HG03196 (cell line): ENCODE measurements around the gene CAMK2B.
"Not testable (repeated sequence)": the region's sequence is repeated elsewhere in the genome, so short reads cannot be mapped to it uniquely, and the experiment has no call there.

Experiments
- ATAC-seq: cut with Tn5 transposase; IDR thresholded peaks from one replicate; pipeline ENCODE4 v1.9.1; 2021; ENCODE audit not compliant: unreplicated experiment

Gene CAMK2B

DNA sequence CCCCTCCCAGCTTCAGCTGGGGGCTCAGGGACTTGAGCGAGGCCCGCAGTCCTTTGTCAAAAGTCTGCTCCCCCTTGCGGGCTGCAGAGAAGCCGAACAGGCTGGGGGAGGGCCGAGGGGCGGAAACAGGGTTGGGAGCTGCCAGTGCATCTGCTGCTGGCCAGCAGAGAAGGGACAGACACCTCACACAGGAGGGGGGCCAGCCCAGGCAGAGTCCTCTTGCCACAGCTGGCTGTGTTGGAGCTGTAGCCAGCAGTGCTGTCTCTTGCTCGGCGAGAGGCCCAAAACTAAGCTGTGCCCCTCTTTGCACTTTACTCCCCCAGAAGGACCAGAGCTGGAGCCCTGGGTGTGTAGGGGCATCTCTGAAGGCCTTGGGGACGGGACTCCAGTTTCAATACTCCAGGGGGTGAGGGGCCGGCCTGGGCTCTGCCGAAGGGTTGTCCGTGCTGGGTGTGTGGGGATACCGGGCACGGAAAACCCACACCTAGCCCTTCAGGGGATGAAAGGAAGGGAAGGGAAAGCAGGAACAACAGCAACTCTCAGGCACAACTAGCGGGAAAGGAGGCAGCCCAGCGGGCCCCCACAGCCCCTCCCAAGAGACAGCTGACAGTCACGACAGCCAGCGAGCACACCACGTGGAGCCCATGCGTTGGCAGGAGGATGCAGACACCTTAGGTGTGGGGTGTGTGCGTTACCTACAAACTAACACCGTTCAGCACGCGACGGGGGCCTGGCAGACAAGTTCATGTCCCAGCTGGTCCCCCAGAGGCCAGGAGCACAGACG, 106.8 kb downstream of the CAMK2B start:
- no peak for ATAC-seq

DNA sequence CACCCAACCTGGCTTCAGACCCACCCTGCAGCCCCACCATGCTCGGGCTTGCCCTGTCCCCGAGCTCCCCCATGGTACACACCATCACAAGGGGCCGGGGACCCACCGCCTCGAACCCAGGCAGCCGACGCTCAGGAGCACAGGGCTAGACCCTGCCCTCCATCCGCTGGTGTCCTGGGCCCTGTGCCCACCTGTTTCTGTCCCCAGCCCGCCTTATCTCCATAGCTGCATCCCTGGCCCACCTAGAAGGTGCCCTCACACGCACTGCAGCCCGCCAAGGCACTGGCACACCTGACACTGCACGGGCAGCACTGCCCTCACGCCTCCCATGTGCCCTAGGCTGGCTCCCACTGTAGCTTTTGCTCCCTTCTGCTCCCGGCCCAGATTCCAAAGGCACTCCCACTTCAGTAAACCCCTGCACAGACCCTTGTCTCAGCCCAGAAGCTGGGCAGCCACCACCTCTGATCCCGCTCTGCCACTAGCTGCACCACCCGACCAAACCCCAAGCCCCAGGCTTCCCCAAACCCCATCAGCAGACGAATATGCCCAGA, 107.5 kb downstream of the CAMK2B start:
- no peak for ATAC-seq

DNA sequence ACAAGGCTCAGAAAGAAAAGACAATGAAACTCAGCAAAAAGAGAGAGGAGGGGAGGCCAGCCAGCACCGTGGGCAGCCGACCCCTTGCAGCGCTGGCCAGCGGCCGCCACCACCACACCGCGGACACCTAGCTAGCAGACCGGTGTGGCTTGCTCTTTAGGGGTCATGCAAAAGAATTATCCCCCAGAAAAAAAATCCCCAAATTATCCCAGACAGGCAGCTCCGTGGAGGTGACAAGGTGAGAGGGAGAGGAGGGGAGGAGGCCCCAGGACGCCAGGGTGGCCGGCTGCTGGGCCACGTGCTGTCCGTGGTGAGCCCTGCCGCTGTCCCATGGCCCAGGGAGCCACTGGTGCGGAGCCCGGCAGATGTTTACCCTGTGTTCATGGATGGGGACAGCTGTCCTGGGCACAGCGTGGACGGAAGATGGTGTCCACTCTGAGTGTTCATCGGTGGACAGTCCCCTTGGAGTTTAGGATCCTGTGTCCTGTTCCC, 108.1 kb downstream of the CAMK2B start:
- no peak for ATAC-seq

DNA sequence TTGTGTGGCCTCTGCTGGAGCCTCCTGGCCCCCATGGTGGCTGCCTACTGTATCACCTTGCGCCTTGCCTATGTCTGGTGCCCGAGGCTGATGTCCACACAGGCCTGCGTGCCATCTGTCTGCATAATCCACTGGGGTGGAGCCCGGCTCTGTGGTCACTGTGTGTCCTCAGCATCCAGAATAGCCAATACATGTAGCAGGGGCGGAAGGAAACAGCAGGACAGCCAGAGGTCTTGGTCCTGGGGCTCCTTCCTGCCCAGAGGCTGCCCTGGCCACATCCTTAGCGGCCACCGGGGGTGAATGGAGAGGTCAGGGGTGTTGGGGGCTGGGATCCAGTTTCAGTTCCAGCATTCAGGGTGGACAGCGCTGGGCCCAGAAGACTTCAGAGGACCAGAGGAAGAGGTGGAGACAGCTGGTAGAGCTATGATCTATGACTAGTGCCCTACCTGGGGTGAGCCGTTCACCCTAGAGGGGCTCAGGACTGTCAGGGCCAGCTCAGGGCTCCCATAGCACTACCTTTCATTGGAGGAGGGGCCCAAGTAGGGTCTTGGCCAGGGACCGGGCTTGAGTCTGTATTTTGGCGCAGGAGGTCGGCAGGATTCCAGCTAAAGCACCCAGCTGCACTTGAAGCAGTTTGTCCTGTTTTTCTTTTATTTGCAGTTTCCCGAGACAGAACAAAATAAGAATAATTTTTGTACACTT, 108.7 kb downstream of the CAMK2B start:
- ATAC-seq, result no peak

DNA sequence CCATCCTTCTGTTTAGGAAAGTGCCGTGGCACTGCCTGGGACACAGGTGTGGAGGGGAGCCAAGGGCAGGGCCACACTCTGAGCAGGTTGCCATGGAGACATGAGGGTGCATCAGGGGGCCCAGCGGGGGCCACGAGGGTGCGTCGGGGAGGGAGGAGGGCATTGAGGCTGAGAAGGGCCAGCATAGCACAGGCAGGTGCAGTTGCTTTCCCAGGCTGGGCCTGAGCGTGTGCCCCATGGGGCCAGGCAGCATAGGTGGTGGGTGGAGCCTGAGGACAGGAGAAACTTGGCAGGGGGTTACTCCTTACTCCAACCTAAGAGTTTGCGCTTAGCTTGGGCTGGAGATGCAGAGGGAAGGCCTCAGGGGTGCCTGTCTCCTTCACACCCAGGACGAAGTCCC, 109.4 kb downstream of the CAMK2B start:
- ATAC-seq, result no peak

DNA sequence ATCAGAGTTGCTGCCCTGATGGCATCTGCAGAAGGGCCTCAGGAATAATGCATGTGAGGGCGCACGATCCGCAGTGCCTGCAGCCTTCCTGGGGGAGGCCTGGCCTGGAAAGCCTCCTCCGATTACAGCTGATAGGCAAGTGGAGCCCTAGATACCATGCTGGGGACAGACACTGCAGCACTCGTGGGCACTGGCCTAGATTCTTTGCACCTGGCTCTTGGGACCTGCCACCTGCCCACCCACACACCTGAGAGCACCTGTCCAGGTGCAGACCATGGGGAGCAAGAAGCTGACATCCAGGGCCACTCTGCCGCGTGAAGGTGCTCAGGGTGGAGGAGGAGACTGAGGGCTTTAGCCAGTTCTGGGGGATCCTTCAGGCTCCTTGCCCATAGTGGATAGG, 109.9 kb downstream of the CAMK2B start:
- ATAC-seq, result no peak

DNA sequence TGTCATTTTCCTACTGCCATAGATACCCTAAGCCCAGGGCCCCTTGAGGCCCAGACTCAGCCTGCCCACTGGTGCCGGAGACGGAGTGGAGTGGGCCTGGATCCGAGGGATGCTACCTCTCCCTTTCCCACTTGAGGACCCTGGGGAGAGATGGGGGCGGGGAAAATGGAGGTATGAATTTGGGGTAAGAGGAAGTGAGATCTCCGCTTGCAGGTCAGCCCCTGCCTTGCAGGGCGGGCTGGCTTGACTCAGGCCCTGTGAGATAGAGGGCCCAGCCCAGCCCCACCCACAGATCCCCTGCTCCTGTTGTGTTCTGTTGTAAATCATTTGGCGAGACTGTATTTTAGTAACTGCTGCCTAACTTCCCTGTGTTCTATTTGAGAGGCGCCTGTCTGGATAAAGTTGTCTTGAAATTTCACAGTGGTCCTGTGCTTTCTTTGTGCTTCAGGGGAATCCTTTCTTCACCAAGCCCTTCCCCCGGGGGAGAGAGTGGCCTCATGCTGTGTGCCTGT, 111.5 kb downstream of the CAMK2B start:
- no peak for ATAC-seq

DNA sequence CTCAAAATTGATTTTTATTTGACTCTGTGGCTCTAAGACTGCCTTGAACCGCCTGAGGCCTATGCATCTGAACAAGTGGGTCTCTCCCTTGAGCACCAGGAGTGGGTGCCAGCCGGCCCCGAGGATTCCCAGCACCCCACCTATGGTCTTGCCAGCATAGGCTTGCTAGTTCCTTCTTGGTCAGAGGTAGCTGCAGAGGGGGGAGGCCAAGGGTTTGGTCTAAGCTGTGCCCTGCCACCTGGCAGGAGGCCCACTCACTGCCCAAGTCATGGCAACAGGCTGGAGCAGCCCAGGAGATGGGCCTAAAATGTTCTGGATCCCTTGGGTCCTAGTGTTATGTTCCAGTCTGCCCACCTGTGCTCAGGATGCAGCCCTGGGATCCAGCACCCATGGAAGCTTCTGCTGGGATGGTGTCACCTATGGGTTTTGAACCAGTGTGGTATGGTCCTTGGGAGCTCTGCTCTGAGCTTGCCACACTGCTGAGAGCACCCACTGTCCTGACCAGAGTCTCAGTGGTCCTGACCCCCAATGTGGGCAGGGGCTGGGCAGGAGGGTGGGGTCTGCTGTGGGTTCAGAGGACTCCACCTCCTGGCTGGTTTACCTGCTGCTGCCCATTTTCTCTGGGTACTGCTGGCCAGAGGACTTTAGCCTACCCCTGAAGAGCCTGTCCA, 112.1 kb downstream of the CAMK2B start:
- no peak for ATAC-seq

DNA sequence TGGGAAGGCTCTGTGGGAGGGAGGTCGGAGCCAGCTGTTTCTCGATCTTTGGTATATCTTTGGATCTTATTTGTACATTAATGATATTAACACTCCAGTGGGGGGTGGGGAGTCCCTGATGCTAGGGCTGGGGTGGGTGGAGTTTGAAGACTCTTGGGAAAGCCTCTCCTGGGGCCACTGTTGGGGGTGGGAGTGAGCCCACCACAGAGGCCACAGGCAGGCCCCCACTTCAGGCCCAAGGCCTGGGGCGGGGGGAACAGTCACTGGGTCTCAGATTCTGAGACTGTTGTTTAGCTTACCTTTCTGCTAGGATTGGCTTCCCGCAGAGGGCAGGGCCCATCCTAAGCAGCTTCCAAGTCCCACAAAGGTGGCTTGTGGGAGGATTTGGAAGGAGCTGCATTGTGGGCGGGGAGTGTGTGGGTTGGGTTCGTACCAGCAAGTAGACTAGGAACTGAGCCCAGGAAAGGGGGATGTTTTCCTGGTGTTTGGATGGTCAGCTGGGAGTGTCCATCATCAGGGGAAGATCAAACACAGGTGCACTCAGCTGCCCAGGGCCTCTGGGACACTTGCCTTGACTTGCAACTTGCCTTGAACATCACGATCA, 112.7 kb downstream of the CAMK2B start:
- ATAC-seq, result no peak

DNA sequence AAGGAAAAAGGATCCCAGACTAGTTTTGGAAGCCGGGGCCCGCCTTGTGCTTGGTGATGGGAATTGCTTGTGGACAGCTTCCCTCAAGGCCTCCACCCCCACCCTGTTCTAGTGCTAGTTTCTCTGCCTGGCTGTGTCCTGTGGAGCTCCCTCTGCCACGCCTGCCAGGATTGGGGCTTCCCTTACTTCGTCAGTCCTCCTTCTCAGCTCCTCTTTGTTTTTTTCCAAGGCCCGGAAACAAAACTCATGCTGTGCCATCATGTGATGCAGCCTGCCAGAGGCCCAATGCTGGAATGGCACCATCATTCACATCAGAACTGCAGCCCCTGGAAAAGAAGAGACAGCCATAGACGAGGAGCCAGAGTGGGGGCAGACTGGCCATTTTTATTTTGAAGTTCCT, 113.4 kb downstream of the CAMK2B start:
- no peak for ATAC-seq

DNA sequence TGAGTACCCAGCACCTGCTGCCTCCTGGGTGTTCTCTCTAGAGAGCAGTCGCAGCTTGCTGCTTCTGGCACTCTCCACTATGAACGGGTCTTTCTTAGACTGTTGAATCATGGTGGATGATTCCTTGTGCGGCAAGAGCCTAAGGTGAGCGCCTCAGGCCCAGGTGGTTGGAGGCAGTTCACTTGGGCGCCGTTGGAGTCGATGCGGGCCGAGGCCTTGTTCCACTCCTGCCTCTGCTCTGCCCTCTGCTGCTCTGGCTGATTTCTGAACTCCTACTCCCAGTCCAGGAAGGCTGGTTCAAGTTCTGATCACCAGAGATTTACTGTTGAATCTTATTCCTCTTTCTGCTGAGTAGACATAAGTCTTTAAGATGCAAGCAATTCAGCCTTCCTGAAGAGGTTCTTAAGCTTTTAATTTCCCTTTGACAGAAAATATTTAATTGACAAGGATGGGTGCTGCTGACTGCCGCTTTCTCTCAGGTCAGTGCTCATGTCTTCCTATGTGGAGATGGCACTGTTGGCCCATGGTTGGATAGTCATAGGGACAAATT, 114.2 kb downstream of the CAMK2B start:
- no peak for ATAC-seq

DNA sequence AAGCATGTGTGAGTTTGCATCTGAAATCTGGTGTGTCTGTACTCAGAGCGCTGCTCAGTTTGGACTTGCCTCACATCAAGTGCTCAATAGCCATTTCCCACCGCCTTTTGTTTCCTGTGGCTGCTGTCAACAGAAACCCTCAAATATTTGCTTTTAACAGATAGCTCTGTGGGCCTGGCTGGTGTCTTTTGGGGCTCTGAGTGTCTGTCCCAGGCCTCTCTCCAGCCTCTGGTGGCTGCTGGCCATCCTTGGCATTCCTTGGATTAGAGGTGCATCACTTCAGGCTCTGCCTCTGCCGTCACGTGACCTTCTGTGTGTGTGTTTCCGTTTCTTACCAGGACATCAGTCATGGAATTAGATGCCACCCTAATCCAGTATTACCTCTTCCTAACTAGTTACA, 115.3 kb downstream of the CAMK2B start:
- ATAC-seq, result no peak

DNA sequence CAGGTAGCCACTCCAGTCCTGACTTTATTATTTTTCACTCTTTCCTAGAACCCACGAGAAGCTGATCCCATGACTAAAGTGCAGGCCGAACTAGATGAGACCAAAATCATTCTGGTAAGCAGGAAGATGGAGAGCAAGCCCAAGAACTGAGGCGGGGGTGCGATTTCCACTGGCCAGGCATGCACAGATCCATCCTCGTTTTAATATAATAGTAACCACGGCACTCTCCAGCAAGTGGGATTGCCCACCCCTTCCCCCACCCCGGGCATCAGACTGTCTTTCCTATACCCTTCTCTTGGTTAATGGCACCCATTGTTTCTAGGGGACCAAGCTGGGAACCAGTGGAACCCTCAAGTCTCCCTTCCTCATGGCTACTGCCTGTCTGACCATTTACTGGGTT, 117.3 kb downstream of the CAMK2B start:
- no peak for ATAC-seq

DNA sequence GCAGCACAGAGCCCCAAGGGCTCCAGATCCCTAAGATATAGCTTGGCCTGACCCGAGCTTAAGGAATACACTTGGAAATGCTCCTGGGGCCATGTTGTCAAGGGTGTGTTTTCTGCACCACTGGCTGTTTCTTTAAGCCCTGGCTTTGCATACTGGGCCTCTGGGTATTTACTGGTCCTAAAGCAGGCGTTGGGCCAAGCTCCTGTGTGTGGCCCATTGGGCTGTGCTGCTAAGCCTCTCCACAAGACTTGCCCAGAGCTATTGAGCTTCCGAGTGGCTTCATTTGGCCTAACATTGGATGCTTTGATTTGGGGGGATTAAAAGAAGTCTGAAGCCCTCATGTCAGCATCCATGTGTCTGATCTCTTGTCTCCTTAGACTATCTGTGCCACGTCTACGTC, 119.4 kb downstream of the CAMK2B start:
- ATAC-seq, result no peak

DNA sequence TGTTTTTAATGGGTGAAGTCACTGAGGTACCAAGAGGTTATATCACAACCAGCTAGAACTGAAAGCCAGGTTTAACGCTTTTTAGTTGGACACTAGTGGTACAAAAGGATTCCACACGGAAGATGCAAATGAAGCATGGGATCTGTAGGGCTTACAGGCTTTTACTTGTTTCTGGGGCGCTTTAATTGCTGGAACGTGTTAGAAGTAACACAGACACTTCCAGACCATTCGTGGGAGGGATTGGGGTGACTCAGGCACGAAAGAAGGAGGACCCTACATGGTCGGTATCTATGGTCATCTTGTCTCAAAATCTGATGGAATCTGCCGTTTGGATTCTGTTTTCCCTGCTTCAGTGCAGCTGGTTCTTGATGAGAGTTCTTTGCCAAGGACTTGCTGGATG, 123.6 kb downstream of the CAMK2B start:
- no peak for ATAC-seq

DNA sequence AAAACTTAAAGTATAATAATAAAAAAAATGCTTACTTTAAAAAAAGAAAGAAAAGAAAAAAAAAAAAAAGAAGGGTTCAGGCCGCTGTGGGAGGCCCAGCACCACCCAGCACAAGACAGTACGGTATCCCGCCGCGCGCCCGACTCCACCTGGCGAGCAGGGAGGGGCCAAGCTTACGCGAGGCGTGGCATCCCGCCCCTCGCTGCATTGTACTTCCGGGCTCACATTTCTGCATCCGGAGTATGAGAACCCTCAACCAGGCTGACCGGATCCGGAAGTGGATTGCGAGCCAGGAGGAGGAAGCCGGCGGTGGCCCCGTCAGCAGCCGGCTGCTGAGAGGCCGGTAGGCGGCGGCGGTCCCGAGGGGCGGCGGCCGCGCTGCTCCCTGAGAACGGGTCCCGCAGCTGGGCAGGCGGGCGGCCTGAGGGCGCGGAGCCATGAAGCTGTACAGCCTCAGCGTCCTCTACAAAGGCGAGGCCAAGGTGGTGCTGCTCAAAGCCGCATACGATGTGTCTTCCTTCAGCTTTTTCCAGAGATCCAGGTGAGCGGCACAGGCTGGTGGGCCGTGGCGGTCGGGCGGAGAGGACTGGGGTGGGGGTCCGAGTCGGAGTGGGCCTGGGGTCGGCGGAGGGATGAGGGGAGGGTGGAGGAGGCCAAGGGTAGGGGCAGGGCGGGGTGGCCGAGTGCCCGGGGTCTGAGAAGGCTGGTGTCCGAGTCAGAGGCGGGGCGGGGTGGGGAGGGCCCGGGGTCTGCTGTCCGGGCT, 124.5 kb downstream of the CAMK2B start, which contains the start of gene YKT6:
YKT6 (plus strand) TSS at position 280 of the 763 bp plus-strand sequence; CDS start at position 438, 158 bp downstream.
- peak; percentile 99 for ATAC-seq

DNA sequence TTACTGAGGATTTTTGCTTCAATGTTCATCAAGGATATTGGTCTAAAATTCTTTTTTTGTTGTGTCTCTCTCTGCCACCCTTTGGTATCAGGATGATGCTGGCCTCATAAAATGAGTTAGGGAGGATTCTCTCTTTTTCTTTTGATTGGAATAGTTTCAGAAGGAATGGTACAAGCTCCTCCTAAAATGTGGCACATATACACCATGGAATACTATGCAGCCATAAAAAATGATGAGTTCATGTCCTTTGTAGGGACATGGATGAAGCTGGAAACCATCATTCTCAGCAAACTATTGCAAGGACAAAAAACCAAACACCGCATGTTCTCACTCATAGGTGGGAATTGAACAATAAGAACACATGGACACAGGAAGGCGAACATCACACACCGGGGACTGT, 125.2 kb downstream of the CAMK2B start:
- ATAC-seq, result not testable (repeated sequence)

DNA sequence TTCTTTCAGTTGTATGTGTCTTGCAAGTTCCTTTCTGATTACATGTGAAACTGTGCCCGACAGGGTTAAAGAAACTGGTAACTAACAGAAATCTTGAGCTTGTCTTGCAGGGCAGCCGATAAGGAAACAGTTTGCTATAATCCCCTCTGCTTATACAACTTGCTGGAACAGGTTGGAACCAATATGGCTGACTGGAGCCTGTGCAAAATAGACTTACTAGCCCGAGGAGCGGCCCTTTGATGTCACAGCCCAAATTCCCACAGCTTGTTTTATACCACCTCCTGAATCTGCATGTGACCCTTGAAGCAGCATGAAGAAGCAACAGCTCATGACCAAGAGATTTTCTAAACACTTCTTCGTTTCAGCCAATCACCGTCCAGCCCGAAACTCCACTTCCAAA, 127.9 kb downstream of the CAMK2B start:
- no peak for ATAC-seq

DNA sequence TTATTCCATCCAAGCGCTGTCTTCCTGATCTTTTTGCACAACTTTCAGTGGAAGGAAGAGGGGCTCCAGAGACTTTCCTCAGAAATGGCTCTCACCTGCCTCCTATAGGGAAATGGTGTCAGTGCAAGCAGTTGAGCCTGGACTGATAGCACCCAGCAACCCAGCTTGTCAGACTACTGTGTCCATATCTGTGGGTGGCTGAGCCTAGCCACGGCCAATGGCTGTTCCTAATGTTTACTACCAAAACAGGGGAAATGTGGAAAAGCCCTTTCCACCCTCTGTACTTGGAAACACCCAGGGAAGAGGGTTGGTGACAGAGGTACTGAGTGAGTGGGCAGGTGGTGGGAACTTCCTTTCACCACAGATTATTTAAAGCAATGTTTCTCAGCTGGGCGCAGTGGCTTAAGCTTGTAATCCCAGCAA, 128.9 kb downstream of the CAMK2B start:
- ATAC-seq, result no peak

DNA sequence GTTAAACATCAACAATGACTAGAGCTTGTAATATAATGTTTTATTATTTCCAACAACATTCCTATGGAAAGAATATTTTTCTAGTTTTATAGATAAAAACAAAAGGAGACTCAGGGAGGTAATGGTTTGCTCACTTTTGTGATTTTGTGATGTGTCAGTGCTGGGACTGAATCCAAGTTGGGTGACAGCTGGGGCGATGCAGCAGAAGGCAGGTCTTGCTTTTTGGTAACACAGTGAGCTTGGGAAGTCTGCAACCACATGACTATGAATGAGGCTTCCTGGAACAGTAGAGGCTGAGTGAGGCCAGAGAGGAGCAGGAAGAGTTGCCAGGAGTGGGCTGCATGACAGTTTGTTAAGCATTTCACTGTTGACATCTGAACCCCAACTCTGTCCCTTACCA, 129.5 kb downstream of the CAMK2B start:
- no peak for ATAC-seq
